MM.1S (cell line): ENCODE measurements around the gene OR2B6.

Experiments
- CTCF ChIP-seq: fragments of 300-600 bp; sonication (generic); IDR thresholded peaks from 2 replicates; pipeline ENCODE4 v1.5.1; 2016; ENCODE audit warnings: antibody characterized with exemption, low read length, mixed read lengths
- EZH2 ChIP-seq: fragments of 300-600 bp; sonication (generic); optimal IDR thresholded peaks from 2 replicates; pipeline ENCODE3; 2017; ENCODE audit warnings: low read depth, mild to moderate bottlenecking, antibody characterized with exemption, low read length, mixed read lengths

GRCh38 chr6:28003661-28004060, 46.6 kb downstream of the OR2B6 start:
- no peak for TF ChIP-seq CTCF
- no peak for TF ChIP-seq EZH2
